ENCODE data around the gene TAC4. TPM values are rescaled to one million over a fixed set of nuclear protein-coding genes. Genes with fewer than 3 reads are reported as not detected.

TAC4 gene
- total RNA-seq, 2 experiments from 2014 or later, result not detected

GRCh38 chr17:49880291-49881053, 32.6 kb upstream of the TAC4 start:
- no peaks in the 10 kb centered on the region for H4K20me1 ChIP-seq (ENCODE audit: insufficient read depth, low read length)
- no peaks in the 10 kb centered on the region for H3K4me1 ChIP-seq (ENCODE audit: insufficient read depth, low read length, poor library complexity, severe bottlenecking)
- H3K36me3 ChIP-seq (ENCODE audit: insufficient read depth, low read length), result no peaks in the 10 kb centered on the region
- H3K27ac ChIP-seq (ENCODE audit: low read depth, low read length, poor library complexity, severe bottlenecking), result no peak overlapping the region
- H3K4me2 ChIP-seq (ENCODE audit: low read length), result no peak overlapping the region
- intact Hi-C loops (cut with micrococcal nuclease; ENCODE audit: unreplicated experiment), result loop anchor here (1.0 kb wide), 1 partner anchor 118 kb away; no protein-coding TSS in a partner anchor
- peak; percentile 83 for TF ChIP-seq CTCF (conservative IDR thresholded peaks at IDR 0.05; ENCODE audit: low read length)
- no peak for TF ChIP-seq EZH2phosphoT487 (IDR thresholded peaks at IDR 0.05; ENCODE audit: borderline replicate concordance, low read depth, low read length)
- peak; percentile 58 for DNase-seq (ENCODE audit: low spot score)
- no peak overlapping the region for H3K4me3 ChIP-seq (ENCODE audit: low read depth, low read length, poor library complexity, severe bottlenecking)
- H2AFZ ChIP-seq (ENCODE audit: low read length), result no peak overlapping the region
- no peaks in the 10 kb centered on the region for H3K9me2 ChIP-seq (ENCODE audit: insufficient read depth, low read length)
- no peaks in the 10 kb centered on the region for H3K79me2 ChIP-seq (ENCODE audit: insufficient read depth, low read depth, low read length)
- no TSS peak for BruUV-seq (replicated peaks)
- ChIA-PET CTCF (ENCODE audit: unreplicated experiment) (interaction anchor here (0.6 kb wide), 1 partner anchor 133 kb away, joined by 3 read pairs; no protein-coding TSS in a partner anchor), POLR2A (no interaction called here)
- H3K9me3 ChIP-seq (ENCODE audit: low read length), result no peaks in the 10 kb centered on the region

- Histone ChIP-seq H3K4me1 (ENCODE audit: insufficient read depth, low read length, poor library complexity, severe bottlenecking) (no peaks in the 10 kb centered on the region), H3K9me3 (ENCODE audit: low read length) (no peaks in the 10 kb centered on the region), H3K27ac (ENCODE audit: low read depth, low read length, poor library complexity, severe bottlenecking) (no peak overlapping the region), H3K4me2 (ENCODE audit: low read length) (no peak overlapping the region), H3K36me3 (ENCODE audit: insufficient read depth, low read length) (no peaks in the 10 kb centered on the region), H2AFZ (ENCODE audit: low read length) (no peak overlapping the region), H3K4me3 (ENCODE audit: low read depth, low read length, poor library complexity, severe bottlenecking) (no peak overlapping the region), H3K79me2 (ENCODE audit: insufficient read depth, low read depth, low read length) (no peaks in the 10 kb centered on the region), H3K9me2 (ENCODE audit: insufficient read depth, low read length) (no peaks in the 10 kb centered on the region), H4K20me1 (ENCODE audit: insufficient read depth, low read length) (no peaks in the 10 kb centered on the region)
- no peak for TF ChIP-seq EZH2phosphoT487 (IDR thresholded peaks at IDR 0.05; ENCODE audit: borderline replicate concordance, low read depth, low read length)
- TF ChIP-seq CTCF (conservative IDR thresholded peaks at IDR 0.05; ENCODE audit: low read length), result no peak
- BruUV-seq (replicated peaks), result no TSS peak
- intact Hi-C loops (cut with micrococcal nuclease; ENCODE audit: unreplicated experiment), result no loop called here
- DNase-seq (ENCODE audit: low spot score), result no peak
- ChIA-PET CTCF (ENCODE audit: unreplicated experiment) (no interaction called here), POLR2A (no interaction called here)
Measured at GRCh38 chr17:49878931-49879904, 31.3 kb upstream of the TAC4 start.
